Gastroesophageal sphincter (tissue), 3 donors: Measurements from ENCODE around the gene NRP1.

Experiments used
- CTCF ChIP-seq, 4 experiments: fragments of 200-600 bp in 2 of 4; fragments of 450-650 bp in 2 of 4; sonication (generic) in 1 of 4; IDR thresholded peaks; one replicate each; pipeline ENCODE4 v1.5.1; 2017 to 2019; ENCODE audit warnings: antibody characterized with exemption in 4 of 4, mild to moderate bottlenecking in 2 of 4, moderate library complexity in 2 of 4
- EP300 ChIP-seq: sonication (generic); formaldehyde crosslinking; IDR thresholded peaks from one replicate; pipeline ENCODE4 v1.6.1; 2017; ENCODE audit warnings: antibody characterized with exemption, mild to moderate bottlenecking
- POLR2A ChIP-seq, 2 donors: fragments of 450-650 bp; IDR thresholded peaks; one replicate each; pipeline ENCODE4 v1.6.1; 2017; ENCODE audit warnings: antibody characterized with exemption in 2 of 2, mild to moderate bottlenecking in 2 of 2, moderate library complexity in 1 of 2
- POLR2AphosphoS5 ChIP-seq: sonication (generic); formaldehyde crosslinking; IDR thresholded peaks from one replicate; pipeline ENCODE4 v1.6.1; 2017; ENCODE audit warnings: antibody characterized with exemption

- TF ChIP-seq CTCF (IDR thresholded peaks at IDR 0.05) (no peak), POLR2AphosphoS5 (no peak), EP300 (no peak), POLR2A (IDR thresholded peaks at IDR 0.05) (no peak)
Observed at GRCh38 chr10:33127622-33128021, 206.8 kb downstream of the NRP1 start.
